ENCODE data around the gene SRPX.

The SRPX gene

GRCh38 chrX:38170556-38170955 is 50.1 kb downstream of the SRPX start:
- H3K4me1 Mint-ChIP-seq: no peaks in the 10 kb centered on the region
- DNase-seq (no peak), ATAC-seq (no peak)
- H3K27ac Mint-ChIP-seq: peak overlapping the region in 1 of 2 donors; percentile 65
- no peak overlapping the region for H3K4me3 Mint-ChIP-seq
- no peaks in the 10 kb centered on the region for H3K27me3 Mint-ChIP-seq
- no peaks in the 10 kb centered on the region for H3K9me3 Mint-ChIP-seq

GRCh38 chrX:38166478-38167083 is 54.1 kb downstream of the SRPX start:
- ATAC-seq (no peak), DNase-seq (no peak)
- H3K27ac Mint-ChIP-seq: no peak overlapping the region
- H3K27me3 Mint-ChIP-seq: no peaks in the 10 kb centered on the region
- H3K9me3 Mint-ChIP-seq: no peaks in the 10 kb centered on the region
- H3K4me3 Mint-ChIP-seq: no peak overlapping the region
- H3K4me1 Mint-ChIP-seq: no peaks in the 10 kb centered on the region

DNA sequence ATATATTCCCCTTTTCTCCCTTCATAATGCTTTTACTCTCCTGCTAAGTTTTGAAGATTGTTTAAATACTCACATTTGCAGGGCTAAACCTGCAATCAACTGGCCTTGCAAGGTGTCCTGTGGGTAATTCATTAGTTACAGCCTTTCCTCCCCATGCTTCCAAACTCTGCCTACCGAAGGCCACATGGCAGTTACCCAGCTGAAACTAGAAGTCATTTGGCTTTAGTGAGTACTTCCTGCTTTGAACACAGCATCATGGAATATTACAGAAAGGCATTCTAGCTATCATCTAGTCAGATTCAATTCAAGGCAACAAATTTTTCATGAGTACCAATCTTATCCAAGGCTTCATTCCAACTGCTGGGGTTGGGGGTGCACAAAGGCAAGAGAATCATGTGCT is 55.6 kb downstream of the SRPX start:
- Mint-ChIP-seq H3K4me1 (no peaks in the 10 kb centered on the region), H3K27ac (peak overlapping the region in 1 of 2 donors; percentile 8), H3K9me3 (no peaks in the 10 kb centered on the region), H3K4me3 (no peak overlapping the region), H3K27me3 (no peaks in the 10 kb centered on the region)
- no peak for DNase-seq
- ATAC-seq: no peak

DNA sequence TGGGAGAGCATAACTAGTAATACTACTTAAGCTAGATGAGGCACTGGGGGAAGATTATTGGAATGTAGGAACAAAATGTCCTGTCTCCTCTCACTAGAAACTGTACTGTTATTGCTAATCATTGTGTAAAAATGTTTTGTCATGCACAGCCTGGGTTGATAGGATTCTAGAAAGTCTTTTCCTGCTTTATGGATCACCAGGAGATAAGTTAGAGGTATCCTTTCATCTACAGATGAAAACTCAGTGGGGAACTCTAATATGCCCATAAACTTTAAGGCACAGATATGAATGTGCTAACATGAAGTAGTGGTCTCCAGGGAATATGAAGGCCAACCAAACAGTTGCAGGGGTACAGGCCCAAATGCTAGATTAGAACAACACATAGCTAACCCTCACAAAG is 57.5 kb downstream of the SRPX start:
- Mint-ChIP-seq H3K4me1 (no peaks in the 10 kb centered on the region), H3K27ac (no peak overlapping the region)
- no peak for ATAC-seq

DNA sequence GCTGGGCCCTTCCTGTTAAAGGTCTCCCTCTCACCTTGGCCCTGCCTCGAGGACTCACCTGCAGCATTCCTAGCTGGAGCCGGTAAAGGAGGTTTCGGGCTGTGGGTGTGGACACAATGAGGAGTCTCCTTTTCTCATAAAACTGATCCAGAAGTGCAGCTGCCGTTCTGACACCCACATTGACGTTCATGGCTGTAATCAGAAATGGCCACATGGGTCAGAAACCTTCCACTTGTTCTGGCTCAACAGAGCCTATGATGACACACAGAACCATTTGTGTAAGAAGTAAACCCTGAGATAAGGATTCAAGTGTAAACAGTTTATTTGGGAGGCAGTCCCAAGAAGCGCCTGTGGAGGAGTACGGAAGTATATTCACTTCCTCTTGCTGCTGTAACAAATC is 63.8 kb downstream of the SRPX start:
- H3K27me3 Mint-ChIP-seq: no peaks in the 10 kb centered on the region
- DNase-seq: no peak
- ATAC-seq: no peak
- H3K27ac Mint-ChIP-seq: no peak overlapping the region
- H3K9me3 Mint-ChIP-seq: no peaks in the 10 kb centered on the region
- no peaks in the 10 kb centered on the region for H3K4me1 Mint-ChIP-seq
- H3K4me3 Mint-ChIP-seq: no peak overlapping the region

More for the DNA sequence above, 57.5 kb downstream of the SRPX start:
- Mint-ChIP-seq H3K27me3 (no peaks in the 10 kb centered on the region), H3K9me3 (no peaks in the 10 kb centered on the region), H3K4me3 (no peak overlapping the region)
- DNase-seq: no peak

- ATAC-seq: no peak
Observed at GRCh38 chrX:38154818-38155217, 65.9 kb downstream of the SRPX start.

DNA sequence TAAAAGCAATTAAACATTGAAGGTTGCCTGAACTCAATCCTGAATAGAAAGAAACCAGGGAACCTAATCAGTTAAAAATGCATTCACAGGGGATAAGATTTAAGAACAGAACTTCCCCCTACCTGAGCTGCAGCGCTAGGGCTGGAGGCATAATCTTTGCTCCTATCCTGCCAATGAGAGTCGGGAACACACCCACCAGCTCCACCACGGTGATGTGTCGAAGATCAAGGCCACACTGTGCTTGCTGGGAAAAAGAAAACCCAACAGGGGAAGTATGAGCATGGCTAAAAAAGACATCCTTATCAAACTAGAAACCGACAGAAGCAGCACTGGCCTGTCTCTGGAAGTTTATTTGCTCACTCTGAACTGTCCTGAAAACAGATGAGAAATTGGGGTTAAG is 66.3 kb downstream of the SRPX start:
- H3K27me3 Mint-ChIP-seq: peaks cover 10% of the 10 kb centered on the region
- H3K9me3 Mint-ChIP-seq: no peaks in the 10 kb centered on the region
- DNase-seq (no peak), ATAC-seq (no peak)
- H3K27ac Mint-ChIP-seq: no peak overlapping the region
- no peaks in the 10 kb centered on the region for H3K4me1 Mint-ChIP-seq
- no peak overlapping the region for H3K4me3 Mint-ChIP-seq

More at GRCh38 chrX:38154818-38155217, 65.9 kb downstream of the SRPX start:
- Mint-ChIP-seq H3K27me3 (peaks cover 10% of the 10 kb centered on the region), H3K4me3 (no peak overlapping the region), H3K9me3 (no peaks in the 10 kb centered on the region), H3K4me1 (no peaks in the 10 kb centered on the region), H3K27ac (no peak overlapping the region)
- no peak for DNase-seq

GRCh38 chrX:38151441-38151840 is 69.2 kb downstream of the SRPX start:
- no peak for ATAC-seq

GRCh38 chrX:38150993-38151392 is 69.7 kb downstream of the SRPX start:
- H3K4me3 Mint-ChIP-seq: no peak overlapping the region
- no peaks in the 10 kb centered on the region for H3K9me3 Mint-ChIP-seq
- H3K27me3 Mint-ChIP-seq: peaks cover 10% of the 10 kb centered on the region
- no peak for DNase-seq
- no peaks in the 10 kb centered on the region for H3K4me1 Mint-ChIP-seq
- ATAC-seq: no peak
- H3K27ac Mint-ChIP-seq: no peak overlapping the region

More at GRCh38 chrX:38151441-38151840, 69.2 kb downstream of the SRPX start:
- Mint-ChIP-seq H3K9me3 (no peaks in the 10 kb centered on the region), H3K4me1 (no peaks in the 10 kb centered on the region), H3K4me3 (no peak overlapping the region), H3K27ac (no peak overlapping the region), H3K27me3 (peaks cover 10% of the 10 kb centered on the region)
- no peak for DNase-seq

- ATAC-seq: no peak
- no peak overlapping the region for H3K4me3 Mint-ChIP-seq
- H3K27ac Mint-ChIP-seq: no peak overlapping the region
Observed at GRCh38 chrX:38149016-38149415, 71.7 kb downstream of the SRPX start.

DNA sequence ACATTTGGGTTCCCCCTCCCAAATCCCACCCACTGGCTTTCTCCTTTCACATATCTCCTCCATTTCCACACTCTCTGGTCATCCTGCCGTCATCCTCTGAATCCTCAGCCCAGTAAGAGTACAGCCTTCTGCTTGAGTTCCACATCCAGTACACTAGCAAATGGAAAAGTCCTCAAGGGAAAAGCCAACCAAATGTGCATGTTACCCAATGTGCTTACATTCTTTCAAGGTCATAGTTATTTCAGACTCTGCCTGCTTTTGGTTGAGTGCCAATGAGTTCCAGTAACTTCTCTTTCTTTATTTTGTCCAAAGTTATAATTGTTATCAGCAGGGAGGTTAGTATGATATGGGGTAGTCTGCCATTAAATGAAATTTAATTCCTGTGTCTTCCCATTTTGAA is 78.1 kb downstream of the SRPX start:
- ATAC-seq: no peak
- Mint-ChIP-seq H3K4me3 (no peak overlapping the region), H3K9me3 (no peaks in the 10 kb centered on the region), H3K4me1 (no peaks in the 10 kb centered on the region), H3K27me3 (no peaks in the 10 kb centered on the region), H3K27ac (peak overlapping the region in 1 of 2 donors; percentile 63)
- no peak for DNase-seq

More at GRCh38 chrX:38149016-38149415, 71.7 kb downstream of the SRPX start:
- H3K4me1 Mint-ChIP-seq: no peaks in the 10 kb centered on the region
- DNase-seq: no peak
- H3K27me3 Mint-ChIP-seq: peaks cover 10% of the 10 kb centered on the region
- no peaks in the 10 kb centered on the region for H3K9me3 Mint-ChIP-seq

DNA sequence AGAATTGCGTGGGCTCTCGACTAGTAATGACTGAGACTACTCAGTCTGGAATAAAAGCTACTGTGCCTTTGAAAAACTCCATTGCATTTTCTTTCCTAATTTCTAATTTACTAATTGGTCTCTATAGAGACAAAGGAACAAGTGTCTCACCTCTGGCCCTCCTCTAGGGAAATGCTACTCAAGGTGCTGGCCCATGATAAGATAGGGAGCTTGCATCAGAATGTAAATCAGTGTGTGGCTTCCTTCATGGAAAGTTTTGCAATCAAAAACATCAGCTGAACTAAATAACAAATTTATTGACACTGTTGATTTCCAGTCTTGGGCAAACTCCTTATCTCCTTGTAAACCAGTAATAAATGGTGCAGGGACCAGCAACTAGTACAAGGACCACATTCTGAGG is 81.8 kb downstream of the SRPX start:
- H3K4me1 Mint-ChIP-seq: no peaks in the 10 kb centered on the region
- ATAC-seq (no peak), DNase-seq (no peak)
- no peak overlapping the region for H3K4me3 Mint-ChIP-seq
- no peaks in the 10 kb centered on the region for H3K27me3 Mint-ChIP-seq
- H3K9me3 Mint-ChIP-seq: no peaks in the 10 kb centered on the region
- H3K27ac Mint-ChIP-seq: no peak overlapping the region

GRCh38 chrX:38138157-38138891 is 82.3 kb downstream of the SRPX start:
- H3K9me3 Mint-ChIP-seq: no peaks in the 10 kb centered on the region
- H3K27ac Mint-ChIP-seq: no peak overlapping the region
- no peak overlapping the region for H3K4me3 Mint-ChIP-seq

GRCh38 chrX:38129366-38129765 is 91.3 kb downstream of the SRPX start:
- Mint-ChIP-seq H3K27me3 (no peaks in the 10 kb centered on the region), H3K27ac (no peak overlapping the region), H3K9me3 (no peaks in the 10 kb centered on the region), H3K4me3 (no peak overlapping the region), H3K4me1 (no peaks in the 10 kb centered on the region)
- DNase-seq (no peak), ATAC-seq (no peak)

More at GRCh38 chrX:38138157-38138891, 82.3 kb downstream of the SRPX start:
- Mint-ChIP-seq H3K4me1 (no peaks in the 10 kb centered on the region), H3K27me3 (no peaks in the 10 kb centered on the region)
- ATAC-seq (no peak), DNase-seq (no peak)

DNA sequence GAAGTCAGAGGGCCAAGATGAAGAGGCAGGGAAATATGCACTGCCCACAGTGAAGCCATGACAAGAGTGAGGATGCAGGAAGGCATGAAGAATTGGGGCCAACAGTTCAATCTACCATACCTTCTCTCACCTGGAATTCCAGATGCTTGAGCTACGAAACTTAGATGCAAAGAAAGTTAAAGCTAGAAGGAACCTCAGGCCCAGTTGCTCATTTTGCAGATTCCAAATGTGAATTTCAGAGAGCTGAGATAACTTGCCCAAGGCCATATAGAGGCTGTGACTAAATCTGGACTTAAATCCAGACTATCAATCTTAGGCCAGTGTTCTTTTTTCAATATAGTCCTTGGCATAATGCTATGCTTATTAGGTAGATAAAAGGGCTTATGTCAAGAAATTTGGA is 92.7 kb downstream of the SRPX start:
- H3K9me3 Mint-ChIP-seq: no peaks in the 10 kb centered on the region
- H3K27me3 Mint-ChIP-seq: no peaks in the 10 kb centered on the region
- H3K27ac Mint-ChIP-seq: no peak overlapping the region
- no peak overlapping the region for H3K4me3 Mint-ChIP-seq
- no peaks in the 10 kb centered on the region for H3K4me1 Mint-ChIP-seq
- ATAC-seq (no peak), DNase-seq (no peak)

GRCh38 chrX:38126179-38126578 is 94.5 kb downstream of the SRPX start:
- no peak for ATAC-seq
- H3K27ac Mint-ChIP-seq: no peak overlapping the region
- DNase-seq: no peak
- no peaks in the 10 kb centered on the region for H3K4me1 Mint-ChIP-seq
- H3K4me3 Mint-ChIP-seq: no peak overlapping the region
- no peaks in the 10 kb centered on the region for H3K27me3 Mint-ChIP-seq
- no peaks in the 10 kb centered on the region for H3K9me3 Mint-ChIP-seq
